HepG2 (cell line): ENCODE data around the gene PCYT2. TPM values are rescaled to one million over a fixed set of nuclear protein-coding genes. Genes with fewer than 3 reads are reported as not detected.

Source experiments
- CCDC6 ChIP-seq: sonication (generic); formaldehyde crosslinking; IDR thresholded peaks from 2 replicates; pipeline ENCODE4 v1.8.1; 2022; ENCODE audit warnings: mild to moderate bottlenecking, missing genetic modification reagents, moderate library complexity
- CERS6 ChIP-seq: sonication (generic); formaldehyde crosslinking; IDR thresholded peaks from 2 replicates; pipeline ENCODE4 v1.5.0; 2020; ENCODE audit warnings: missing genetic modification reagents
- CSRNP1 ChIP-seq: sonication (generic); formaldehyde crosslinking; IDR thresholded peaks from 2 replicates; pipeline ENCODE4 v1.8.1; 2023; ENCODE audit warnings: mild to moderate bottlenecking, missing genetic modification reagents
- HOXA5 ChIP-seq: sonication (generic); formaldehyde crosslinking; IDR thresholded peaks from 2 replicates; pipeline ENCODE4 v1.4.0; 2020; ENCODE audit warnings: missing genetic modification reagents
- MAF1 ChIP-seq: sonication (generic); formaldehyde crosslinking; IDR thresholded peaks from 2 replicates; pipeline ENCODE4 v1.5.0; 2020; ENCODE audit warnings: missing genetic modification reagents, borderline replicate concordance
- SALL2 ChIP-seq: sonication (generic); formaldehyde crosslinking; IDR thresholded peaks from 2 replicates; pipeline ENCODE4 v1.8.1; 2023; ENCODE audit warnings: mild to moderate bottlenecking, missing genetic modification reagents, inconsistent platforms
- SAP130 ChIP-seq: IDR thresholded peaks from 2 replicates; pipeline ENCODE4 v1.6.1; 2016; ENCODE audit warnings: low read depth
- SMAD1 ChIP-seq: sonication (generic); formaldehyde crosslinking; IDR thresholded peaks from 2 replicates; pipeline ENCODE4 v1.4.0; 2020; ENCODE audit warnings: missing genetic modification reagents, low read depth, mild to moderate bottlenecking, borderline replicate concordance
- USF2 ChIP-seq, 2 experiments: sonication (generic) in 1 of 2; formaldehyde crosslinking in 1 of 2; IDR thresholded peaks; 2 replicates each; pipeline versions ENCODE4 v1.5.1 to v1.6.1; 2011 to 2020; ENCODE audit warnings: borderline replicate concordance in 1 of 2, low read depth in 1 of 2, low read length in 1 of 2, mild to moderate bottlenecking in 1 of 2, missing genetic modification reagents in 1 of 2, moderate library complexity in 1 of 2
- ZNF547 ChIP-seq: sonication (generic); formaldehyde crosslinking; IDR thresholded peaks from 2 replicates; pipeline ENCODE4 v1.5.1; 2020; ENCODE audit warnings: mild to moderate bottlenecking, missing genetic modification reagents
- ZNF644 ChIP-seq: IDR thresholded peaks from 2 replicates; pipeline ENCODE4 v1.6.1; 2016; ENCODE audit warnings: low read depth
- ZNF670 ChIP-seq: sonication (generic); formaldehyde crosslinking; IDR thresholded peaks from 2 replicates; pipeline ENCODE4 v1.8.0; 2022; ENCODE audit warnings: mild to moderate bottlenecking, missing genetic modification reagents, borderline replicate concordance
- ZSCAN20 ChIP-seq: sonication (generic); formaldehyde crosslinking; IDR thresholded peaks from 2 replicates; pipeline ENCODE4 v1.4.0; 2020; ENCODE audit warnings: missing genetic modification reagents, mild to moderate bottlenecking, borderline replicate concordance
- polyA plus RNA-seq, 8 experiments: library from polyadenylated mRNA; depleted of rRNA in 3 of 8; stranded (reverse) in 7 of 8; unstranded in 1 of 8; fragments of >200 nt; fragmentation: Illumina TruSeq in 4 of 8; extraction: Trizol in 4 of 8; gene quantifications; 2 replicates each; pipeline versions ENCODE4 v1.2.1 to v1.2.3, GENCODE V29; 2011 to 2016; ENCODE audit warnings: low read depth in 4 of 8, missing spikeins in 1 of 8, mixed read lengths in 1 of 8; ENCODE audit not compliant: insufficient read depth in 1 of 8
- total RNA-seq, 5 experiments: library from RNA; depleted of rRNA; stranded (reverse); fragments of >200 nt; fragmentation: Illumina TruSeq; extraction: Trizol; gene quantifications; 2 replicates each; pipeline ENCODE4 v1.2.3, GENCODE V29; 2016; ENCODE audit warnings: low read depth in 1 of 5
- TF ChIP-seq, protein P1 (sequence below): sonication (generic); formaldehyde crosslinking; IDR thresholded peaks from 2 replicates; pipeline ENCODE4 v1.8.1; 2022; ENCODE audit warnings: mild to moderate bottlenecking, missing genetic modification reagents
- TF ChIP-seq, protein P2 (sequence below): sonication (generic); formaldehyde crosslinking; IDR thresholded peaks from 2 replicates; pipeline ENCODE4 v1.4.0; 2020; ENCODE audit warnings: mild to moderate bottlenecking, missing genetic modification reagents
- TF ChIP-seq, protein P3 (sequence below): sonication (generic); formaldehyde crosslinking; IDR thresholded peaks from 2 replicates; pipeline ENCODE4 v1.4.0; 2020; ENCODE audit warnings: missing genetic modification reagents; ENCODE audit errors: not compliant biosample characterization
- TF ChIP-seq, protein P4 (sequence below): sonication (generic); formaldehyde crosslinking; IDR thresholded peaks from 2 replicates; pipeline ENCODE4 v1.4.0; 2020; ENCODE audit warnings: missing genetic modification reagents

Gene PCYT2
- total and polyA plus RNA-seq, 2 of the 13 experiments (the other 11 are each of a cell fraction or from before 2014, with no cell fraction given), result 147 to 297 TPM

- TF ChIP-seq, protein P1, sequence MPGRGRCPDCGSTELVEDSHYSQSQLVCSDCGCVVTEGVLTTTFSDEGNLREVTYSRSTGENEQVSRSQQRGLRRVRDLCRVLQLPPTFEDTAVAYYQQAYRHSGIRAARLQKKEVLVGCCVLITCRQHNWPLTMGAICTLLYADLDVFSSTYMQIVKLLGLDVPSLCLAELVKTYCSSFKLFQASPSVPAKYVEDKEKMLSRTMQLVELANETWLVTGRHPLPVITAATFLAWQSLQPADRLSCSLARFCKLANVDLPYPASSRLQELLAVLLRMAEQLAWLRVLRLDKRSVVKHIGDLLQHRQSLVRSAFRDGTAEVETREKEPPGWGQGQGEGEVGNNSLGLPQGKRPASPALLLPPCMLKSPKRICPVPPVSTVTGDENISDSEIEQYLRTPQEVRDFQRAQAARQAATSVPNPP (CRISPR knock-in tag), result peak; percentile 75; the same call in 1 of the 2 replicates
- TF ChIP-seq, protein P2, sequence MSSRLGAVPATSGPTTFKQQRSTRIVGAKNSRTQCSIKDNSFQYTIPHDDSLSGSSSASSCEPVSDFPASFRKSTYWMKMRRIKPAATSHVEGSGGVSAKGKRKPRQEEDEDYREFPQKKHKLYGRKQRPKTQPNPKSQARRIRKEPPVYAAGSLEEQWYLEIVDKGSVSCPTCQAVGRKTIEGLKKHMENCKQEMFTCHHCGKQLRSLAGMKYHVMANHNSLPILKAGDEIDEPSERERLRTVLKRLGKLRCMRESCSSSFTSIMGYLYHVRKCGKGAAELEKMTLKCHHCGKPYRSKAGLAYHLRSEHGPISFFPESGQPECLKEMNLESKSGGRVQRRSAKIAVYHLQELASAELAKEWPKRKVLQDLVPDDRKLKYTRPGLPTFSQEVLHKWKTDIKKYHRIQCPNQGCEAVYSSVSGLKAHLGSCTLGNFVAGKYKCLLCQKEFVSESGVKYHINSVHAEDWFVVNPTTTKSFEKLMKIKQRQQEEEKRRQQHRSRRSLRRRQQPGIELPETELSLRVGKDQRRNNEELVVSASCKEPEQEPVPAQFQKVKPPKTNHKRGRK (CRISPR knock-in tag), result no peak
- TF ChIP-seq, protein P3, sequence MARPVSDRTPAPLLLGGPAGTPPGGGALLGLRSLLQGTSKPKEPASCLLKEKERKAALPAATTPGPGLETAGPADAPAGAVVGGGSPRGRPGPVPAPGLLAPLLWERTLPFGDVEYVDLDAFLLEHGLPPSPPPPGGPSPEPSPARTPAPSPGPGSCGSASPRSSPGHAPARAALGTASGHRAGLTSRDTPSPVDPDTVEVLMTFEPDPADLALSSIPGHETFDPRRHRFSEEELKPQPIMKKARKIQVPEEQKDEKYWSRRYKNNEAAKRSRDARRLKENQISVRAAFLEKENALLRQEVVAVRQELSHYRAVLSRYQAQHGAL (CRISPR knock-in tag), result no peak
- no peak for TF ChIP-seq SALL2 (CRISPR knock-in tag)
- TF ChIP-seq USF2 (IDR thresholded peaks at IDR 0.05; ENCODE audit: low read depth, low read length), result no peak
- no peak for TF ChIP-seq USF2 (CRISPR knock-in tag; IDR thresholded peaks at IDR 0.05; ENCODE audit: borderline replicate concordance)
- peak; percentile 24; the same call in 1 of the 2 replicates for TF ChIP-seq SAP130 (CRISPR knock-in tag)
- TF ChIP-seq, protein P4, sequence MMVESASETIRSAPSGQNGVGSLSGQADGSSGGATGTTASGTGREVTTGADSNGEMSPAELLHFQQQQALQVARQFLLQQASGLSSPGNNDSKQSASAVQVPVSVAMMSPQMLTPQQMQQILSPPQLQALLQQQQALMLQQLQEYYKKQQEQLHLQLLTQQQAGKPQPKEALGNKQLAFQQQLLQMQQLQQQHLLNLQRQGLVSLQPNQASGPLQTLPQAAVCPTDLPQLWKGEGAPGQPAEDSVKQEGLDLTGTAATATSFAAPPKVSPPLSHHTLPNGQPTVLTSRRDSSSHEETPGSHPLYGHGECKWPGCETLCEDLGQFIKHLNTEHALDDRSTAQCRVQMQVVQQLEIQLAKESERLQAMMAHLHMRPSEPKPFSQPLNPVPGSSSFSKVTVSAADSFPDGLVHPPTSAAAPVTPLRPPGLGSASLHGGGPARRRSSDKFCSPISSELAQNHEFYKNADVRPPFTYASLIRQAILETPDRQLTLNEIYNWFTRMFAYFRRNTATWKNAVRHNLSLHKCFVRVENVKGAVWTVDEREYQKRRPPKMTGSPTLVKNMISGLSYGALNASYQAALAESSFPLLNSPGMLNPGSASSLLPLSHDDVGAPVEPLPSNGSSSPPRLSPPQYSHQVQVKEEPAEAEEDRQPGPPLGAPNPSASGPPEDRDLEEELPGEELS (CRISPR knock-in tag), result no peak; the same call in none of the 2 replicates
- no peak for TF ChIP-seq ZNF547 (CRISPR knock-in tag)
- no peak for TF ChIP-seq MAF1 (CRISPR knock-in tag)
- TF ChIP-seq ZNF644 (CRISPR knock-in tag), result no peak
- 0 out of 2 replicates have a peak, but pooled peaks have one; percentile 23 for TF ChIP-seq CCDC6 (CRISPR knock-in tag)
- peak; percentile 67 for TF ChIP-seq CSRNP1 (CRISPR knock-in tag)
- 0 out of 2 replicates have a peak, but pooled peaks have one; percentile 40 for TF ChIP-seq ZSCAN20 (CRISPR knock-in tag)
- TF ChIP-seq HOXA5 (CRISPR knock-in tag), result no peak; the same call in 1 of the 2 replicates
- TF ChIP-seq CERS6 (CRISPR knock-in tag), result no peak
- no peak for TF ChIP-seq ZNF670 (CRISPR knock-in tag)
- 0 out of 2 replicates have a peak, but pooled peaks have one; percentile 24 for TF ChIP-seq SMAD1 (CRISPR knock-in tag)
Observed at GRCh38 chr17:81867991-81868673, 43.1 kb downstream of the PCYT2 start (continued).
